ENCODE results near the gene ISCA1.
A peak's percentile ranks its signal among the peaks of the same experiment; 100 is the strongest.
"Not testable (repeated sequence)": the region's sequence is repeated elsewhere in the genome, so short reads cannot be mapped to it uniquely, and the experiment has no call there.

ISCA1 gene

GRCh38 chr9:86282077-86282978, at the start of gene ISCA1:
Gene ISCA1 (minus strand): TSS chr9:86282538. CDS start chr9:86282458, 80 bp downstream.
- DNase-seq (ENCODE audit: low spot score) = peak; percentile 99

DNA sequence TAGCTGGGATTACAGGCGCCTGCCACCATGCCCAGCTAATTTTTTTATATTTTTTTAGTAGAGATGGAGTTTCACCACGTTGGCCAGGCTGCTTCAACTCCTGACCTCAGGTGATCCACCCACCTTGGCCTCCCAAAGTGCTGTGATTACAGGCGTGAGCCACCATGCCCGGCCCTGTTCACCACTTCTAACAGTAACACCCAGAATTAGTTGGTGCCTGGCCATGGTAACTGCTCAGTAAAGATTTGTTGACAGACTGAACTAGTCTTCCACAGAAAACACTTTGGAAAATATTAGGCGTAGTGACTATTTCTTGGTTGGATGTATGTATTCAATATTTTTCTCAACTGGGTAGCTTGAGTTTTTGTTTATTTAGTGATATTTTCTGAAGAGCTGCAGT, 47.8 kb upstream of the ISCA1 start:
- no peak for DNase-seq (ENCODE audit: low spot score)

GRCh38 chr9:86329649-86330048, 47.3 kb upstream of the ISCA1 start:
- no peak for DNase-seq (ENCODE audit: low spot score)

GRCh38 chr9:86328156-86328555, 45.8 kb upstream of the ISCA1 start:
- DNase-seq (ENCODE audit: low spot score) = no peak

GRCh38 chr9:86326536-86326935, 44.2 kb upstream of the ISCA1 start:
- no peak for DNase-seq (ENCODE audit: low spot score)

GRCh38 chr9:86324901-86325300, 42.6 kb upstream of the ISCA1 start:
- no peak for DNase-seq (ENCODE audit: low spot score)

GRCh38 chr9:86324308-86324707, 42.0 kb upstream of the ISCA1 start:
- DNase-seq (ENCODE audit: low spot score) = no peak

- no peak for DNase-seq (ENCODE audit: low spot score)
These were observed 40.8 kb upstream of the ISCA1 start for GRCh38 chr9:86322973-86323644.

DNA sequence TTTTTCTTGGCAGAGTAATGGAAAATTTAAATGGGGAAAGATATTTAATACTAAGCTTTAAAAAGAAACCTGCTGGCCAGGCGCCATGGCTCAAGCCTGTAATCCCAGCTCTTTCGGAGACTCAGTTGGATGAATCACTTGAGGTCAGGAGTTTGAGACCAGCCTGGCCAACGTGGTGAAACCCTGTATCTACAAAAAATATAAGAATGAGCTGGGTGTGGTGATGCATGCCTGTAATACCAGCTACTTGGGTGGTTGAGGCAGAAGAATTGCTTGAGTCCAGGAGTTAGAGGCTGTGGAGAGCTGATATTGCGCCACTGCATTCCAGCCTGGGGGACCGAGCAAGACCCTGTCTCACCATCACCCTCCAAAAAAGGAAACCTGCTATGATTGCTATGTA, 39.0 kb upstream of the ISCA1 start:
- DNase-seq (ENCODE audit: low spot score) = no peak

- no peak for DNase-seq (ENCODE audit: low spot score)
These were observed 35.8 kb upstream of the ISCA1 start for GRCh38 chr9:86318187-86318586.

- no peak for DNase-seq (ENCODE audit: low spot score)
These were observed 32.7 kb upstream of the ISCA1 start for GRCh38 chr9:86315078-86315477.

DNA sequence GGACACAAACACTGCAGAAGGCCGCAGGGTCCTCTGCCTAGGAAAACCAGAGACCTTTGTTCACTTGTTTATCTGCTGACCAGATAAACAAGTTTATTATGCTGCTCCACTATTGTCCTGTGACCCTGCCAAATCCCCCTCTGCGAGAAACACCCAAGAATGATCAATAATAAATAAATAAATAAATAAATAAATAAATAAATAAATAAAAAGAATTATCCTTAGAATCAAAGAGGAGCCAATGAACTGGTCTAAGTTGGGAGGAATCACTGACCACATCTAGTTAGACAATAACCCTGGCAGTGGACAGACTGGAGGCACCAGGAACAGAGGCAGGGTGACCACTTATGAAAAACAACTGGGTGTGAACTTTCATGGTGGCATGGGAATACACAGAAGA, 30.6 kb upstream of the ISCA1 start:
- DNase-seq (ENCODE audit: low spot score) = not testable (repeated sequence)

GRCh38 chr9:86308687-86309086, 26.3 kb upstream of the ISCA1 start:
- DNase-seq (ENCODE audit: low spot score) = no peak

DNA sequence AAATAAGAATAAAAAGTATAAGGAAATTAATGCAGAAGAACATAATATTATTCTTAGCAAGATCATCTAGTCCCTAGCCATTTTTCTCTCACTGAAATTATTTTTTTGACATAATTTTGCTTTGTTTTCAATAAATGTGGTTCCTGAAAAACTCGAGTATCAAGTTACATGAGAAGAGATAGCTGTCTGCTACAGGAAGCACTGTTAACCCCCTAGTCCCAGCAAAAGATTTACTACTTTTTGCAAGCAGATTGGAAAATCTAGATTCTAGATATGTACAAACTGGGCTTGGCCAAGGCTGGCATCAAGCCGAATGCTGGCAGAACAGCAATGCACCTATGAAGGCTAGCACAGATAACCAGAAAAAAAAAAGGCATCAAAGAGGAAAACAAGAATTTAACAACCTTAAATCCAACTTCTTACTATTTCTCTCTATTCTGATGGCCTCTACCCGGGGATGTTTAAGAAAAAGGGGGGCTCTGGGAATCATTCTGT, 21.9 kb upstream of the ISCA1 start:
- DNase-seq (ENCODE audit: low spot score) = no peak

DNA sequence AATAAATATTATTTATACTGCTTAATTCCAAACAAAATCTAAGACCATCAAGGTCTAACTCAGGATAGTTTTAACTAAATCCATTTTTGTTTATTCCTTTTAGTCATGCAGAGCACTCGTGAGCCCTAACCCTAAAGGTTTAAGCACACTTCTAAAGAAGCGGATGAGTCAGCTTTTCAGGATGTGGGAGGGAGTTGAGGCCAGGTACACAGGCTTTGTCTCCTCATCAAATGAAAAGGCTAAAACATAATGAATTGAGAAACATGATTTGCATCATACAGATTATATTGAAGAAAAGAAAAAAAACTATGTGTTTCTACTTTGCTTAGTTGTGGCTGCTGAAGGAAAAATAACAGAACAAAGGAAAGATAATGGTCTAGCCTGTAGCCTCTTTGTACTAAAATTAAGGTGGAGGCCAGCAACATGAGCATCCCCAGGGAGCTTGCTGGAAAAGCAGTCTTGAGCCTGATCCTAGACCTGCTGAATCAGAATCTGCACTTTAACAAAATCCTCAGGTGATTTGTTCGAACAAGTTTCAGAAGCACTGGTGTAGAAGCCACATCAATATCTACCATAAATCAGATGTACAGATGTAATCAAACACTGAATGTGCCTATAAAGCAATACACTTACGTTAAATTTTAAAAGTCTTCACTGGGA, 21.1 kb upstream of the ISCA1 start:
- no peak for DNase-seq (ENCODE audit: low spot score)

DNA sequence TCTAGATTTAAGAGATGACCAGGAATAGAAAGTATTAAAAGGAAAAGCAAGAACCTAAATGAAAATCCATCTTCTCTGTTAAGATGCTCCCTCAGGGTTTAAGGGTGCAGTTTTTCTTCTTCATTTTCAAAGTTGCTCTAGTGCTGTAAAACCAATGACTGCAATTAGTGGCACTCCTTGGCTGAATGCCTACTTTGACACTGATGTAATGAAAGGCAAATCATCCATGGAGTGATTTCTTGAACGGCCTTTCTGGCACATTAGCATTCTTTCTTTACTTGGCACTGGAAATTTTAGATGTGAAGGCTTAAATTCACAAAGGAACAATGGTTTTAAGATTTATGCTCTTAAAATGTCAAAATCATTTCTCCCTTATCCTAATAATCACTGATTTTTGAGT, 19.3 kb upstream of the ISCA1 start:
- no peak for DNase-seq (ENCODE audit: low spot score)

DNA sequence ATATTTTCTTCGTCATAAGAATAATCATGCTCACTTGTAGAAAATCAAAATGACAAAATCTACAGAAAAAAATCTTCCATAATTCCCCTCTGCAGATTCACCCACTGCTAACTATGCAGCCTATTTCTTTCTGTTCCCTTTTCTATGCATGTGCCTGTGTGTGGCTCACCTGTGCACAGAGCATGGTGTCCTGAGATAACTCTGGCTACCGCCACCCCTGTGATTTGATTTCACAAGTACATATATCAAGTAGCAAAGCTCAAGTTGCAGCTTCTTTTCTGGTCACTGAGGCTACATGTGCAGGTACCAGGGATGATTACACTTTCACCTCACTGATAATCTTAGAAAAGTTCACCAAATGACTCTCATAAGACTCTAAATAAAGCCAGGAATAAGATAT, 18.4 kb upstream of the ISCA1 start:
- DNase-seq (ENCODE audit: low spot score) = no peak

- DNase-seq (ENCODE audit: low spot score) = no peak
These were observed 16.5 kb upstream of the ISCA1 start for GRCh38 chr9:86298873-86299272.

DNA sequence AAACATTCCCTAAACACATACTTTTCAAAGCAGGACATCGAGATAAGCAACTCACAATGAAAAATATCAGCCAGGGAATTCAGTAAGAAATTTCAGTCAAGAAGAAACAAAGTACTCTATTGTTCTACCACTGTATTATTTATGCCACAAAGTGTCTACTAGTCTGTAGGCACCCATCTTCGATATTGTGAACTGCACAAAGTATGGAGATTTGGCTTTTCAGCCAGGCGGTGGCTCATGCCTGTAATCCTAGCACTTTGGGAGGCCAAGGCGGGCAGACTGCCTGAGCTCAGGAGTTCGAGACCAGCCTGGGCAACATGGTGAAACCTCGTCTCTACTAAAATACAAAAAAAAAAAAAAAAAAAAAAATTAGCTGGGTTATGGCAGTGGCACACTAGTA, 8.0 kb upstream of the ISCA1 start:
- not testable (repeated sequence) for DNase-seq (ENCODE audit: low spot score)

DNA sequence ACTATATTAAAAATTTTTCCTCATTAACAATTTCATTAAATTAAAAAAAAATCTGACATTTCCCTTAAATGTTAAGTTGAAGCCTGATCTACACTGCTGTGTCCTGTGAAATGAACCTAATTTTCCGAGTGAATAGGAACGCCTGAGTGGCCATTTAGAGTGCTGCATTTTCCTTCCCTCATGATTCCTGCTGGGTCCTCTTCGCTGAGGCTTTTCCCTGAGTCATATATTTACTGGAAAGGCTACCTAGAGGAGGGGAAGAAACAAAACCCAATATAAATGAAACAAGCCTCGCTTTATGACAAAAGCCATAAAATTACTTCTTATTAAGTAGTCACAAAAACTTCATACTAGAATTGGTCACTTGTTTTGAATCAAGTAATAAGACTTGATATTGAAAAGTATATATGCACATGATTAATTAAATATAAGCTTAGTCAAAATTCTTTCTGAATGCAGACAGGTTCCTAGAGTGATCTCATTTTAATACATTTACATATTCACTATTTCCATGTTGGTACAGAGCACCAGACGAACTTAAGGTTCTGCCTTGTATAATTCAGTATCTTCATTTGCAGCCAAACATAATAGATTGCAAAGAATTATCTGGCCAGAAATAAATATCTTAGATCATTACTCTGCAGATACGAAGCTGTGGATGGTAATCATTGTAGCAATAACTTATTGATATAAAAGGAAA, 6.3 kb upstream of the ISCA1 start:
- DNase-seq (ENCODE audit: low spot score) = no peak

DNA sequence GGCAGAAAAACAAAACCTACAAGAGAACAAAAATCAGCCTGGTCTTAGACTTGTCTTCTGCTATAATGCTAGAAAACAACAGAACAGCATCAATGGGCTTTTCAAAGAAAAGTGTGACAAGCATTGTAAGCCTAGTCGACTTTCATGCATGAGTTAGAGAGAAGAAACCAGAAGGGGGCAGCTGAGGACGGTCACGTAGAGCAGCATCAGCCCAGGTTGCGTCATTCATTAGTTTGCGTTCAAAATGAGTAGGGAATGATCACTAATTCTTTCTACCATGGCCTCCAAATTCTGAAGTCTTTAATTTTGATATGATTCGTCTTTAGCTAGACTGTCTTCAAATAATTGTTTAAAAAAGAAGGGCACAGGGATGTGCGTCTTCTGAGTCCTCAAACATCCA, 4.7 kb upstream of the ISCA1 start:
- no peak for DNase-seq (ENCODE audit: low spot score)

GRCh38 chr9:86286278-86286677, 3.9 kb upstream of the ISCA1 start:
- DNase-seq (ENCODE audit: low spot score) = no peak
